Spleen (tissue), 7 donors: Measurements from ENCODE around the gene SLC9A8.

Source experiments
- POLR2A ChIP-seq, 3 donors: fragments of 450-650 bp; IDR thresholded peaks; one replicate each; pipeline ENCODE4 v1.5.1; 2017; ENCODE audit warnings: antibody characterized with exemption in 3 of 3, mild to moderate bottlenecking in 1 of 3
- TF ChIP-seq, protein P1 (sequence below), 11 experiments: fragments of 200-600 bp in 7 of 11; fragments of 450-650 bp in 4 of 11; sonication (generic) in 4 of 11; IDR thresholded peaks in 8 of 11; conservative IDR thresholded peaks in 3 of 11; 1 replicate in 7 of 11; 2 replicates in 4 of 11; pipeline versions ENCODE4 v1.4.0 to v1.8.0; 2016 to 2021; ENCODE audit warnings: antibody characterized with exemption in 11 of 11, inconsistent platforms in 4 of 11, mild to moderate bottlenecking in 1 of 11
- donor health status: DM: no; HTN: no; CAD: no; lungs with moderate emphysema.
- donor health status: DM: no; HTN: no; CAD: no.
- donor health status: DM: no; HTN: no; CAD: no.

DNA sequence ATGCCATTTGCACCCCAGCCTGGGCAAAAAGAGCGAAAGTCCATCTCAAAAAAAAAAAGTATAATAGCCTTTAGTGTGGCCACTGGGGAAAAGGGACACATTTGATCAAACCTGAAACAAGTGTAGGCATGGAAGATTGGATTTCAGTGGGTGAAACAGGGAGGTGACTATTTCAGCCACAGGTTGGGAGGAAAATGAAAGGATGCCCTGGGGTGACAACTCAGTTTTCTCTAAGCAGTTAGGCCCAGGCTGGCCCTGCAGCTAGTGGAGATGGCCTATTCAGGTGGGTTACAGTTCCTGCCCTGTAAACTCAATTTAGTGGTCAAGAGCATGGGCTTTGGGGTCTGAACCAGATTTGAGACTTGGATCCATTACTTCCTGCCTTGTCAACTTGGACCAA is 66.3 kb downstream of the SLC9A8 start:
- TF ChIP-seq, protein P1, sequence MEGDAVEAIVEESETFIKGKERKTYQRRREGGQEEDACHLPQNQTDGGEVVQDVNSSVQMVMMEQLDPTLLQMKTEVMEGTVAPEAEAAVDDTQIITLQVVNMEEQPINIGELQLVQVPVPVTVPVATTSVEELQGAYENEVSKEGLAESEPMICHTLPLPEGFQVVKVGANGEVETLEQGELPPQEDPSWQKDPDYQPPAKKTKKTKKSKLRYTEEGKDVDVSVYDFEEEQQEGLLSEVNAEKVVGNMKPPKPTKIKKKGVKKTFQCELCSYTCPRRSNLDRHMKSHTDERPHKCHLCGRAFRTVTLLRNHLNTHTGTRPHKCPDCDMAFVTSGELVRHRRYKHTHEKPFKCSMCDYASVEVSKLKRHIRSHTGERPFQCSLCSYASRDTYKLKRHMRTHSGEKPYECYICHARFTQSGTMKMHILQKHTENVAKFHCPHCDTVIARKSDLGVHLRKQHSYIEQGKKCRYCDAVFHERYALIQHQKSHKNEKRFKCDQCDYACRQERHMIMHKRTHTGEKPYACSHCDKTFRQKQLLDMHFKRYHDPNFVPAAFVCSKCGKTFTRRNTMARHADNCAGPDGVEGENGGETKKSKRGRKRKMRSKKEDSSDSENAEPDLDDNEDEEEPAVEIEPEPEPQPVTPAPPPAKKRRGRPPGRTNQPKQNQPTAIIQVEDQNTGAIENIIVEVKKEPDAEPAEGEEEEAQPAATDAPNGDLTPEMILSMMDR (IDR thresholded peaks at IDR 0.05 in 8 of 11, conservative IDR thresholded peaks at IDR 0.05 in 3 of 11): no peak
- TF ChIP-seq POLR2A (IDR thresholded peaks at IDR 0.05): no peak
